Stimulated activated naive CD8-positive, alpha-beta T cell treated with anti-CD3 and anti-CD28 coated beads, Interleukin-15, amount 100 ng/mL, for 72 hours (primary cell): ENCODE results near the gene CCDC171.
A peak's percentile ranks its signal among the peaks of the same experiment; 100 is the strongest.
"Not testable (repeated sequence)": the region's sequence is repeated elsewhere in the genome, so short reads cannot be mapped to it uniquely, and the experiment has no call there.

Experiments used
- ATAC-seq: fragments of 150-1000 bp; cut with Tn5 transposase; 2 replicates; pipeline ENCODE4 v1.10.0; 2021; ENCODE audit warnings: mild to moderate bottlenecking, moderate library complexity
- DNase-seq, 2 donors: peaks; one replicate each; pipeline ENCODE4 v3.0.0; 2021 to 2022
- H3K27ac Mint-ChIP-seq, 2 donors: one replicate each; pipeline ENCODE4 v1.8.0; 2022; ENCODE audit warnings: mild to moderate bottlenecking in 2 of 2, mixed read lengths in 2 of 2, moderate library complexity in 2 of 2
- H3K27me3 Mint-ChIP-seq: one replicate; pipeline ENCODE4 v1.8.0; 2022; ENCODE audit warnings: mixed read lengths
- H3K4me1 Mint-ChIP-seq: one replicate; pipeline ENCODE4 v1.8.0; 2022; ENCODE audit warnings: mild to moderate bottlenecking, mixed read lengths
- H3K4me3 Mint-ChIP-seq, 2 donors: one replicate each; pipeline ENCODE4 v1.8.0; 2022; ENCODE audit warnings: mild to moderate bottlenecking in 2 of 2, mixed read lengths in 2 of 2, moderate library complexity in 1 of 2
- H3K9me3 Mint-ChIP-seq, 2 donors: one replicate each; pipeline ENCODE4 v1.8.0; 2022; ENCODE audit warnings: mixed read lengths in 2 of 2

The CCDC171 gene

GRCh38 chr9:15531380-15531779 lies 21.5 kb upstream of the CCDC171 start:
- H3K9me3 Mint-ChIP-seq: no peaks in the 10 kb centered on the region
- peaks cover 30% of the 10 kb centered on the region for H3K4me1 Mint-ChIP-seq
- ATAC-seq: peak; percentile 85
- peak overlapping the region in 1 of 2 donors; percentile 75 for H3K27ac Mint-ChIP-seq
- DNase-seq: peak in 1 of 2 donors; percentile 28
- no peaks in the 10 kb centered on the region for H3K27me3 Mint-ChIP-seq
- no peak overlapping the region for H3K4me3 Mint-ChIP-seq

GRCh38 chr9:15541872-15542271 lies 11.0 kb upstream of the CCDC171 start:
- no peaks in the 10 kb centered on the region for H3K27me3 Mint-ChIP-seq
- ATAC-seq: no peak
- H3K4me1 Mint-ChIP-seq: no peaks in the 10 kb centered on the region
- DNase-seq: no peak
- H3K4me3 Mint-ChIP-seq: no peak overlapping the region
- no peak overlapping the region for H3K27ac Mint-ChIP-seq
- H3K9me3 Mint-ChIP-seq: no peaks in the 10 kb centered on the region

GRCh38 chr9:15542624-15543023 lies 10.2 kb upstream of the CCDC171 start:
- no peak overlapping the region for H3K4me3 Mint-ChIP-seq
- no peaks in the 10 kb centered on the region for H3K9me3 Mint-ChIP-seq
- H3K27ac Mint-ChIP-seq: no peak overlapping the region
- DNase-seq (no peak), ATAC-seq (no peak)
- H3K4me1 Mint-ChIP-seq: no peaks in the 10 kb centered on the region
- no peaks in the 10 kb centered on the region for H3K27me3 Mint-ChIP-seq

- ATAC-seq (no peak), DNase-seq (no peak)
- no peaks in the 10 kb centered on the region for H3K4me1 Mint-ChIP-seq
- no peak overlapping the region for H3K27ac Mint-ChIP-seq
- H3K9me3 Mint-ChIP-seq: no peaks in the 10 kb centered on the region
- no peaks in the 10 kb centered on the region for H3K27me3 Mint-ChIP-seq
- no peak overlapping the region for H3K4me3 Mint-ChIP-seq
These were observed 9.6 kb upstream of the CCDC171 start for GRCh38 chr9:15543047-15543813.

GRCh38 chr9:15549611-15550010 lies 3.2 kb upstream of the CCDC171 start:
- H3K9me3 Mint-ChIP-seq: no peaks in the 10 kb centered on the region
- H3K4me3 Mint-ChIP-seq: no peak overlapping the region
- H3K27me3 Mint-ChIP-seq: no peaks in the 10 kb centered on the region
- ATAC-seq (no peak), DNase-seq (no peak)
- H3K4me1 Mint-ChIP-seq: peaks cover 15% of the 10 kb centered on the region
- no peak overlapping the region for H3K27ac Mint-ChIP-seq

- no peaks in the 10 kb centered on the region for H3K27me3 Mint-ChIP-seq
- peaks cover 15% of the 10 kb centered on the region for H3K4me1 Mint-ChIP-seq
- peak overlapping the region; percentile 96 to 98 for H3K4me3 Mint-ChIP-seq
- H3K9me3 Mint-ChIP-seq: no peaks in the 10 kb centered on the region
- peak overlapping the region; percentile 90 to 97 for H3K27ac Mint-ChIP-seq
- ATAC-seq: peak; percentile 19
- no peak for DNase-seq
These were observed 670 bp downstream of the CCDC171 start for GRCh38 chr9:15553528-15553898.

- Mint-ChIP-seq H3K4me1 (no peaks in the 10 kb centered on the region), H3K27ac (no peak overlapping the region), H3K9me3 (no peaks in the 10 kb centered on the region), H3K27me3 (no peaks in the 10 kb centered on the region), H3K4me3 (no peak overlapping the region)
- DNase-seq (no peak), ATAC-seq (no peak)
These were observed 17.9 kb downstream of the CCDC171 start for GRCh38 chr9:15570769-15571168.

- no peaks in the 10 kb centered on the region for H3K9me3 Mint-ChIP-seq
These were observed 19.4 kb downstream of the CCDC171 start for GRCh38 chr9:15572200-15572770.

GRCh38 chr9:15576350-15577050 lies 23.7 kb downstream of the CCDC171 start:
- Mint-ChIP-seq H3K27ac (no peak overlapping the region), H3K27me3 (no peaks in the 10 kb centered on the region), H3K9me3 (peaks cover 0 to 5% of the 10 kb centered on the region in 2 donors), H3K4me1 (no peaks in the 10 kb centered on the region), H3K4me3 (no peak overlapping the region)
- DNase-seq: no peak
- ATAC-seq: no peak

More at GRCh38 chr9:15572200-15572770, 19.4 kb downstream of the CCDC171 start:
- Mint-ChIP-seq H3K27ac (no peak overlapping the region), H3K4me1 (no peaks in the 10 kb centered on the region), H3K4me3 (no peak overlapping the region), H3K27me3 (no peaks in the 10 kb centered on the region)
- no peak for ATAC-seq
- DNase-seq: no peak

- Mint-ChIP-seq H3K4me3 (no peak overlapping the region), H3K27ac (no peak overlapping the region), H3K27me3 (no peaks in the 10 kb centered on the region), H3K9me3 (peaks cover 0 to 14% of the 10 kb centered on the region in 2 donors), H3K4me1 (no peaks in the 10 kb centered on the region)
- no peak for DNase-seq
- no peak for ATAC-seq
These were observed 25.9 kb downstream of the CCDC171 start for GRCh38 chr9:15578714-15579113.

GRCh38 chr9:15584379-15584778 lies 31.5 kb downstream of the CCDC171 start:
- no peak for ATAC-seq
- DNase-seq: no peak
- no peaks in the 10 kb centered on the region for H3K4me1 Mint-ChIP-seq
- peak overlapping the region in 1 of 2 donors; percentile 31 for H3K27ac Mint-ChIP-seq
- H3K4me3 Mint-ChIP-seq: no peak overlapping the region
- H3K9me3 Mint-ChIP-seq: peaks cover 0 to 14% of the 10 kb centered on the region in 2 donors
- H3K27me3 Mint-ChIP-seq: no peaks in the 10 kb centered on the region

- no peak overlapping the region for H3K4me3 Mint-ChIP-seq
- ATAC-seq (no peak), DNase-seq (no peak)
- no peaks in the 10 kb centered on the region for H3K4me1 Mint-ChIP-seq
- no peak overlapping the region for H3K27ac Mint-ChIP-seq
- H3K27me3 Mint-ChIP-seq: no peaks in the 10 kb centered on the region
- H3K9me3 Mint-ChIP-seq: peaks cover 3 to 6% of the 10 kb centered on the region in 2 donors
These were observed 39.5 kb downstream of the CCDC171 start for GRCh38 chr9:15592317-15592716.

GRCh38 chr9:15592940-15593339 lies 40.1 kb downstream of the CCDC171 start:
- ATAC-seq, H3K27ac Mint-ChIP-seq, H3K4me3 Mint-ChIP-seq, DNase-seq, H3K4me1 Mint-ChIP-seq, H3K27me3 Mint-ChIP-seq: not testable (repeated sequence)
- H3K9me3 Mint-ChIP-seq: peaks cover 10 to 12% of the 10 kb centered on the region in 2 donors

GRCh38 chr9:15600666-15601330 lies 48.0 kb downstream of the CCDC171 start:
- not testable (repeated sequence) for H3K4me3 Mint-ChIP-seq, DNase-seq, H3K27me3 Mint-ChIP-seq, ATAC-seq, H3K4me1 Mint-ChIP-seq, H3K27ac Mint-ChIP-seq
- peaks cover 17 to 23% of the 10 kb centered on the region in 2 donors for H3K9me3 Mint-ChIP-seq

GRCh38 chr9:15606643-15607472 lies 54.0 kb downstream of the CCDC171 start:
- Mint-ChIP-seq H3K4me1 (no peaks in the 10 kb centered on the region), H3K27ac (no peak overlapping the region), H3K4me3 (no peak overlapping the region), H3K9me3 (no peaks in the 10 kb centered on the region), H3K27me3 (no peaks in the 10 kb centered on the region)
- ATAC-seq (no peak), DNase-seq (peak in 1 of 2 donors; percentile 4)
